ENCODE data around the gene MARK2.

- no peak for TF ChIP-seq JUND (IDR thresholded peaks at IDR 0.05)
- TF ChIP-seq CTCF (IDR thresholded peaks at IDR 0.05 in 2 of 3, conservative IDR thresholded peaks at IDR 0.05 in 1 of 3; ENCODE audit: borderline replicate concordance in 1 of 3, insufficient read depth in 1 of 3, low read depth in 2 of 3, low read length in 2 of 3), result no peak
- TF ChIP-seq EZH2 (IDR thresholded peaks at IDR 0.05), result no peak
- no peak for TF ChIP-seq ATF3 (IDR thresholded peaks at IDR 0.05)
- TF ChIP-seq POLR2A (IDR thresholded peaks at IDR 0.05; ENCODE audit: borderline replicate concordance, extremely low read depth, insufficient read depth, insufficient read length), result no peak
- no peak for TF ChIP-seq SP1 (IDR thresholded peaks at IDR 0.05; ENCODE audit: low read depth)
These were observed 6.6 kb upstream of the MARK2 start for GRCh38 chr11:63832336-63832735.
